Measurements from ENCODE around the gene TRMT112.

TRMT112 gene

DNA sequence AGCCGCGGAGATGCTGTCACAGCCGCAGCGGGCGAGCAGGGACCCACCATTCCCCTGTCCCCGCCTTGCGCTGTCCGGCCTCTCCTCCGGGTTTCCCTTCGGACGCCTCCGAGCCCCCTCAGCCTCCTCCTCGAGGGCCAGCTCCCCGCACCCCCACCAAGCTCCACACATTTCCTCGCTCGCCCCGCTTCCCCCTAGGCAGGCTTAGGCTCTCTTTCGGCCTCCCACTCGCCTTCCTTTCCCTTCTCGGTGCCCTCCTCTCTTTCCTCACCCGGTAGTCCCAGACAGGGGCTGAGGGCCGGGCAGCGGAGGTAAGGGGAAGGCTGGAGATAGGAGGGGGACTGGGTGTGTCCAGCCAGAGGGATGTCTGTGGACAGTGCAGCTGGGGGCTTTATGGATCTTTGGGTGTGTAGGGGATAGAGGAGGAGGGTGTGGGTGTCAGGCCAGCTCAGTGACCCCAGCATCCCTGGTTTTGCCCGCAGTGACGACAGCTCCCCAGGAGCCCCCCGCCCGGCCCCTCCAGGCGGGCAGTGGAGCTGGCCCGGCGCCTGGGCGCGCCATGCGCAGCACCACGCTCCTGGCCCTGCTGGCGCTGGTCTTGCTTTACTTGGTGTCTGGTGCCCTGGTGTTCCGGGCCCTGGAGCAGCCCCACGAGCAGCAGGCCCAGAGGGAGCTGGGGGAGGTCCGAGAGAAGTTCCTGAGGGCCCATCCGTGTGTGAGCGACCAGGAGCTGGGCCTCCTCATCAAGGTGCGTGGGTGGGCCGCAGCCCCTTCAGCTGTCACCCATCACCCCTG is 24.7 kb downstream of the TRMT112 start:
- DNase-seq (ENCODE audit: low read depth, low spot score): no peak

DNA sequence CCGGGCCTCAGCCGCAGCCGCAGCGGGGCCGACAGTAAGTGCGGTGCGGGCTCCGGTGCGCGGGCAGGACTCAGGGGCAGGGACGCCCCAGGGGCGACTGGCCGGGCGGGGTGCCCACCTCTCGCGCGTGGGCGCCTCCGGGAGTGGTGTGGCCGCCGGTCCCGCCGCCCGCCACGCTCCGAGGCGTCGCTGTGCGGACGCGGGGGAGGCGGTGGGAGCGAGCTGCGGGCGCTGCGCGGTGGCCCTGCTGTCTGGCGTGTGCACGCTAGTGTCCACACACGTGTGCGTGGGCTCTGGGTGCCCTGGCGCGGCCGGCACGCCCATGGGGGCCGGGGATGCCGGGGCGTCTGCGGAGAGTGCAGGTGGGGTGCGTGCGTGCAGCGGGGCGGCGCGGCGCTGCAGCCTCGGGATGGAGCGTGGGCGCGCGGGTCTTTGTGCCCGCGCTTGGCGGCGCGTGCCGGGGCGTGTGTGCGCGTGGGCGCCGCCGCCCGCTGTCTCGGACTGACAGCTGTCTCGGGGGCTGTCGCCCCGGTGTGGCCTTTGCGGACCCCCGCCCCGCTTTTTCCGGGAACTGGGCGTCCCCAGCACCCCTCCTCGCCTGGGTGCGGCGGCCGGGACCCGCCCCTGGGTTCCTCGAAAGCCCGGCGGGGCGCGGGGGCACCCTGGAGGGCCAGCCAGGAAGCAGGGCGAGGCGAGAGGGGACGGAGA is 25.5 kb downstream of the TRMT112 start:
- DNase-seq (ENCODE audit: low read depth, low spot score): no peak

GRCh38 chr11:64291262-64291751 is 26.1 kb downstream of the TRMT112 start, which contains the start of gene KCNK4:
Gene KCNK4, plus strand, starts transcription at chr11:64291302. Its CDS starts 1,717 bp downstream, at chr11:64293019.
- no peak for DNase-seq (ENCODE audit: low read depth, low spot score)

DNA sequence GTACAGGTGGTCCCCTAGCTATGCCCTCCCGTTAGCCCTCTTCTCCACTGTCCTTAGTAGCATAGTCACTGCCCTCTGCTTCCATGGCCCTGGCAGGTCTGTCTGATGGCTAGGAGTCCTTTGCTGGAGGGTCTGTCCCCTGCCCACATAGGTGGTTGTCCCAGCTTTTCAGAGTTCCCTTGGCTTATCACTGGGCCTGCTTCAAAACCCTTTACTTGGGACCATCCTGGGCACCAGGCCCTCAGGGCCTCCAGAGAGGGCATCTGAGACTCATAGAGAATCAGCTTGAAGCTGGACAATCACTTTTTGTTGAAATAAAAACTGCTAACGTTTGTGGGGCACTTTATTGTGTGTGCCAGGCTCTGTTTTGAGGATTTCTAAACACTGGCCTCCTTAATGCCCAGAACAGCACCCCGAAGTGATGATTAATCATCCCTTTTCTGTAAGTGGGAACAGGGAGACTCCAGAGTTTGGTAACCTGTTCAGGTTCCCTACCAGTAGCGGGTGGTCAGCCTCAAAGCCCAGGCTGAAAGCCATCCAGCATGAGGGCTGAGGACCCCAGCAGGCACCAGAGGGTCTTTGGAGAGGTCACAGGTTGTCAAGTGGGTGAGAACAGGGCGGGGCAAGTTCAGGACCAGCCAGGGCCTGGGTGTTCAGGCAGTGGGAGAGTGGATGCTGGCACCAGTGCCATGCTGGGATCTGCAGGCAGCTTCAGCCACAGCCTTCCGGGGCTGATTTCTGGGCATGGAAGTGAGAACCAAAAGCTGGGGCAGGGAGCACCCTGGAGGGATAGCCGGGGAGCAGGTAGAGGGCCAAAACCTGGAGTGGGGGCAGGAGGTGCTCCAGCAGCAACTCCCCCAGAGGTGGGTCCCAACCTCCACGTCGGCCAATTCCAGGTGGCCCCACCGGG is 26.8 kb downstream of the TRMT112 start:
- no peak for DNase-seq (ENCODE audit: low read depth, low spot score)

DNA sequence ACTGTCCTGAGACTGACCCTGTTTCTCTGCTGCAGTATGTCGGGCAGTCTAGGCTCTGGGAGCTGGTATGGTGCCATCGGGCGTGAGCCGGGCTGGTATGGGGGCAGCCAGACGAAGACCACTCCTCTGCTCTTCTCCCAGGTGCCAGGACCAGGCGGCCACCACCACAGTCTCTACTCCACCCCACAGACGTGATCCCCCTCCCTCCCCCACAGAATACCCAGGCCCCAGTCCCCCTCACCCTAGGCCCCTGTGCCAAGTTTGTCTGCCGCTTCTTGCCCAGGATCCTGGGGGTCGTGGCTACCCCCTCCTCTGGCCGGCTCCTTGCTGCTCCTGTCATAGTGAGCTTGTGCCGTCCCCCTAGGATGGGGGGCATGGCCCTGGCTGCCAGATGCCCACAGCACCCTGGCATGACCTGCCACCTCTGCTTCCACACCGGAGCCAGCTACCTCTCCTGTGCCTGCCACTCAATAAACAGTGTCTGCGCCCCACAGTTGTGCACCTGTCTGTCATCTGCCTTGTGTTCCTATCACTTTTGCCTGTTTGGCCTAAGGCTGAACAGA is 28.3 kb downstream of the TRMT112 start:
- DNase-seq (ENCODE audit: low read depth, low spot score): no peak

- DNase-seq (ENCODE audit: low read depth, low spot score): no peak
Observed at GRCh38 chr11:64288353-64288750, 29.0 kb downstream of the TRMT112 start.

DNA sequence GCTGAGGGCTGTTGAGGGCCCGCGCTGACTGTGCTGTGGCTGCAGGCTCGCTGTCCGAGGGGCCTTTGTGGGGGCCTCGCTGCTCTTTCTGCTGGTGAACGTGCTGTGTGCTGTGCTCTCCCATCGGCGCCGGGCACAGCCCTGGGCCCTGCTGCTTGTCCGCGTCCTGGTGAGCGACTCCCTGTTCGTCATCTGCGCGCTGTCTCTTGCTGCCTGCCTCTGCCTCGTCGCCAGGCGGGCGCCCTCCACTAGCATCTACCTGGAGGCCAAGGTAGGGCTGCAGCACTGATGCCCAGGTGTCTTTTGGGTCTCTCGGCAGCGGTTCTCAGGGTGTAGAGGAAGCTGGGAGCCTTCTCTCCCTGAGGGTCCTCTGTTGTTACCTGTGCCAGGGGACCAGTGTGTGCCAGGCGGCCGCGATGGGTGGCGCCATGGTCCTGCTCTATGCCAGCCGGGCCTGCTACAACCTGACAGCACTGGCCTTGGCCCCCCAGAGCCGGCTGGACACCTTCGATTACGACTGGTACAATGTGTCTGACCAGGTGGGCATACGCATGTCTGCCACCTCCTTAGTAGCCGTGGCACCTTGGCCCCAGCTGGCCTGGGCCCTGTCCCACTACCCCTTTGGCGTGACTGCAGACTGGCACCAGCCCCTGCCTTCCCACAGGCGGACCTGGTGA is 29.5 kb downstream of the TRMT112 start:
- no peak for DNase-seq (ENCODE audit: low read depth, low spot score)

DNA sequence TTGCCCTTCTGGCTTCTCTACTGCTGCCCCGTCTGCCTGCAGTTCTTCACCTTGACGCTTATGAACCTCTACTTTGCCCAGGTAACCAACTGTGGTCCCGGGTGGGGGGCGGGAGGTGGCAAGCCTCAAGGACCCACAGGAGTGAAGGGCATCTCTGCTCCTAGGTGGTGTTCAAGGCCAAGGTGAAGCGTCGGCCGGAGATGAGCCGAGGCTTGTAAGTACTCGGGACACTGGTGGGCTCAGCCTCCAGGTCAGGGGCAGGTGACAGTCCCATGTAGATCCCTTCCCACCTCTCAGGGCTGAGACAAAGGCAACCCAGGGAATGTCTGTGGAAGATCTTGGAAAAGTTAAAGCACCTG is 30.6 kb downstream of the TRMT112 start:
- DNase-seq (ENCODE audit: low read depth, low spot score): no peak

GRCh38 chr11:64285885-64286800 is 31.2 kb downstream of the TRMT112 start:
- DNase-seq (ENCODE audit: low read depth, low spot score): no peak

GRCh38 chr11:64284962-64285884 is 32.1 kb downstream of the TRMT112 start, which contains the start of gene GPR137:
Gene GPR137, plus strand, starts transcription at chr11:64285848. Its CDS starts 677 bp downstream, at chr11:64286525.
- DNase-seq (ENCODE audit: low read depth, low spot score): peak; percentile 84

- DNase-seq (ENCODE audit: low read depth, low spot score): peak; percentile 86
Observed at GRCh38 chr11:64284048-64284961, 33.1 kb downstream of the TRMT112 start, which contains the start of gene BAD. Gene BAD, minus strand, starts transcription at chr11:64284665. Its CDS starts 297 bp downstream, at chr11:64284368.

DNA sequence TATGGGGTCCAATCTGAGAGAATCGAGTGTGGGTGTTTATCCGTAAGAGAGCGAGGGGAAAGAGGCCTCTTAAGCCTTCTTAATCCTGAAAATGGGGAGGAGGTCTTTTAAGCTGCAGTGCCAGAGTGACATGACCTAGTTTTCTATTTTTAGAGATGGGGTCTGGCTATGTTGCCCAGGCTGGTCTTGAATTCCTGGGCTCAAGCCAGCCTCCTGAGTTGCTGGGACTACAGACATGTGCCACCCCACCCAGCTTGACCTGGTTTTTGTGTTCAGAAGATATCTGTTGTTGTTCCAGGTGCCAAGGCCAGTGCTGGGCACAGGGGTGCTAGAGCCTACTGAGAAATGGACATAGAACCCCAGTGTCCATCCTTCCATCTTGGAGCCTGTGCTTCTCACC is 34.3 kb downstream of the TRMT112 start:
- DNase-seq (ENCODE audit: low read depth, low spot score): no peak

DNA sequence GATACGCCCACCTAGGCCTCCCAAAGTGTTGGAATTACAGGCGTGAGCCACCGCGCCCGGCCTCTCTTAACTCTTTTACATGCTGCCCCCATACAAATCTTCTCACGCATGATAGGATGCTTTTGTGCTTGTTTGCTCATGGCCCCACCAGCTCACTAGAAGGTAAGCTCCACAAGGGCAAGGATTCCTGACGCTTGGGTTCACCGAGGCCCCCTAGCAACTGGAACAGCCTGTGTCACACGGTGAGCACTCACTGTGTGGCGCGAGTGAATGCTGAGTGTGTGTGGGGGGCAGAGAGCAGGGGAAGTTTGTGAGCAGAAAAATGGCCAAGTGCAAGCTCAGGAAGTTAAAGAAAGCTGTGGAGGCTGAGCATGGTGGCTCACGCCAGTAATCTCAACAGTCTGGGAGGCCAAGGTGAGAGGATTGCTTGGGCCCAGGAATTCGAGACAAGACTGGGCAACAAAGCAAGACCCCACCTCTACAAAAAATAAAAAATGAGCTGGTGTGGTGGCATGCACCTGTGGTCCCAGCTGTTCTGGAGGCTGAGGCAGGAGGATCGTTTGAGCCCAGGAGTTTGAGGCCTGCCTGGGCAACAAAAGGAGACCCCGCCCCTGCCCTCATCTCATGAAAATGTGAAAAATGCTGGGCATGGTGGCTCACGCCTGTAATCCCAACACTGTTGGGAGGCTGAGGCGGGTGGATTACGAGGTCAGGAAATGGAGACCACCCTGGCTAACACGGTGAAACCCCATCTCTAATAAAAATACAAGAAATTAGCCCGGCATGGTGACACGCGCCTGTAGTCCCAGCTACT is 35.2 kb downstream of the TRMT112 start:
- DNase-seq (ENCODE audit: low read depth, low spot score): no peak

- DNase-seq (ENCODE audit: low read depth, low spot score): no peak
Observed at GRCh38 chr11:64278576-64279190, 38.7 kb downstream of the TRMT112 start.

- no peak for DNase-seq (ENCODE audit: low read depth, low spot score)
Observed at GRCh38 chr11:64276653-64277431, 40.5 kb downstream of the TRMT112 start.
